GM12891 (cell line): ENCODE measurements around the gene ING1.

Experiments used
- POLR2A ChIP-seq: IDR thresholded peaks from 2 replicates; pipeline ENCODE4 v1.6.1; 2011; ENCODE audit warnings: low read depth, low read length, control low read depth
- POLR2AphosphoS5 ChIP-seq: IDR thresholded peaks from 2 replicates; pipeline ENCODE4 v1.6.1; 2011; ENCODE audit warnings: low read depth, low read length, control low read depth
- POU2F2 ChIP-seq: IDR thresholded peaks from 2 replicates; pipeline ENCODE4 v1.6.1; 2011; ENCODE audit warnings: low read depth, mild to moderate bottlenecking, control low read depth, low read length, moderate library complexity
- TAF1 ChIP-seq: IDR thresholded peaks from 2 replicates; pipeline ENCODE4 v1.6.1; 2011; ENCODE audit warnings: low read depth, low read length, control low read depth

DNA sequence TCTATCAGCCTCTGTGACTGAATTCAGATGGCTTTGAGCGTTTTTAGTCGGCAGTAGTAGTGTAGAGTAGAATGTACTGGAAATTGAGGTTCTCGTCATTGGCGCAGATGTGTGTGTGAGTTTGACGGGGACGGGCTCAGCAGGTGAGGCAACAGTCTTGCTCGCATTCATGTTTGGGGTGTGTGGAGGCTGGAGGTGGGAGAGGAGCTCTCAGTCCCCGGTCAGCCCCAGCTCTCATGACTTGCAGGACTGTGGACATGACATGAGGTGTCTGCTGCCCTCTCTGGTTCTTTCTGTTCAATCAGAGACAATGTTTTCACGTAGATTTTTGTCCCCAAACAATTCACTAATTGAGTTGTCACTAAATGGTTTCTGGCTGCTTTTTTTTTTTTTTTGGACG is 57.2 kb downstream of the ING1 start:
- TF ChIP-seq POLR2A = no peak
- no peak for TF ChIP-seq POLR2AphosphoS5
- no peak for TF ChIP-seq TAF1
- TF ChIP-seq POU2F2 = no peak
